ENCODE data around the gene CNPY4.

Gene CNPY4

DNA sequence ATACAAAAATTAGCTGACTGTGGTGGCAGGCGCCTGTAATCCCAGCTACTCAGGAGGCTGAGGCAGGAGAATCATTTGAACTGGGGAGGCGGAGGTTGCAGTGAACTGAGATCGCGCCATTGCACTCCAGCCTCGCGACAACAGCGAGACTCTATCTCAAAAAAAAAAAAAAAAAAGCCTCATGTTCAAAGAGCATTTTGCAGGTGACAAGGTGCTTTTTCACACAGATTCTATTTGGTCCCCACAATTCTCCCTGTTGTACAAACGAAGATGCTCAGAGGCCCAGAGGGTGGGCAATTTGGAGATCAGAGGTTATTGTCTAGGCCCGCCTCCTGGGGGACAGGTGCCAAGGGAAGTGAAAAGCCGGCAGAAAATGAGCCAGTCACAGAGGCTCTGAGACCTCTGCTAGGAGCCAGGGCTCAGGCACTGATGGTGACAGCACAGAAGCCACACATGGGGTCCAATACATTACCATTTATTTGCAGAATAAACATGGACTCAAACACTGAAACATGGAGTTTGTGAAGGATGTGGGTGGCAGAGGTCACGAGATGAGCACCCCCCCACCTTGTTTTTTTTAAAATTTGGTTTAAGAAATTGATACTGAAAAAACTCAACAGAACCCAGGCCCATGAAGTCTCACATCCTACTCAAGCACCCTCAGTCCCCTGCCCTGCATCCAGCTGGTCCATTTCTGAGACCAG is 49.9 kb downstream of the CNPY4 start:
- DNase-seq: no peak
- no peaks in the 10 kb centered on the region for H3K9me3 Mint-ChIP-seq
- H3K36me3 Mint-ChIP-seq (ENCODE audit: low read depth): peaks cover 20% of the 10 kb centered on the region
- peaks cover 50% of the 10 kb centered on the region for H3K4me1 Mint-ChIP-seq
- TF ChIP-seq, protein P1, sequence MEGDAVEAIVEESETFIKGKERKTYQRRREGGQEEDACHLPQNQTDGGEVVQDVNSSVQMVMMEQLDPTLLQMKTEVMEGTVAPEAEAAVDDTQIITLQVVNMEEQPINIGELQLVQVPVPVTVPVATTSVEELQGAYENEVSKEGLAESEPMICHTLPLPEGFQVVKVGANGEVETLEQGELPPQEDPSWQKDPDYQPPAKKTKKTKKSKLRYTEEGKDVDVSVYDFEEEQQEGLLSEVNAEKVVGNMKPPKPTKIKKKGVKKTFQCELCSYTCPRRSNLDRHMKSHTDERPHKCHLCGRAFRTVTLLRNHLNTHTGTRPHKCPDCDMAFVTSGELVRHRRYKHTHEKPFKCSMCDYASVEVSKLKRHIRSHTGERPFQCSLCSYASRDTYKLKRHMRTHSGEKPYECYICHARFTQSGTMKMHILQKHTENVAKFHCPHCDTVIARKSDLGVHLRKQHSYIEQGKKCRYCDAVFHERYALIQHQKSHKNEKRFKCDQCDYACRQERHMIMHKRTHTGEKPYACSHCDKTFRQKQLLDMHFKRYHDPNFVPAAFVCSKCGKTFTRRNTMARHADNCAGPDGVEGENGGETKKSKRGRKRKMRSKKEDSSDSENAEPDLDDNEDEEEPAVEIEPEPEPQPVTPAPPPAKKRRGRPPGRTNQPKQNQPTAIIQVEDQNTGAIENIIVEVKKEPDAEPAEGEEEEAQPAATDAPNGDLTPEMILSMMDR (IDR thresholded peaks at IDR 0.05): no peak
- H3K4me3 Mint-ChIP-seq: peak overlapping the region; percentile 83
- H3K27me3 Mint-ChIP-seq (ENCODE audit: low read depth, poor library complexity): peaks cover 64% of the 10 kb centered on the region
- H3K27ac Mint-ChIP-seq: no peak overlapping the region

DNA sequence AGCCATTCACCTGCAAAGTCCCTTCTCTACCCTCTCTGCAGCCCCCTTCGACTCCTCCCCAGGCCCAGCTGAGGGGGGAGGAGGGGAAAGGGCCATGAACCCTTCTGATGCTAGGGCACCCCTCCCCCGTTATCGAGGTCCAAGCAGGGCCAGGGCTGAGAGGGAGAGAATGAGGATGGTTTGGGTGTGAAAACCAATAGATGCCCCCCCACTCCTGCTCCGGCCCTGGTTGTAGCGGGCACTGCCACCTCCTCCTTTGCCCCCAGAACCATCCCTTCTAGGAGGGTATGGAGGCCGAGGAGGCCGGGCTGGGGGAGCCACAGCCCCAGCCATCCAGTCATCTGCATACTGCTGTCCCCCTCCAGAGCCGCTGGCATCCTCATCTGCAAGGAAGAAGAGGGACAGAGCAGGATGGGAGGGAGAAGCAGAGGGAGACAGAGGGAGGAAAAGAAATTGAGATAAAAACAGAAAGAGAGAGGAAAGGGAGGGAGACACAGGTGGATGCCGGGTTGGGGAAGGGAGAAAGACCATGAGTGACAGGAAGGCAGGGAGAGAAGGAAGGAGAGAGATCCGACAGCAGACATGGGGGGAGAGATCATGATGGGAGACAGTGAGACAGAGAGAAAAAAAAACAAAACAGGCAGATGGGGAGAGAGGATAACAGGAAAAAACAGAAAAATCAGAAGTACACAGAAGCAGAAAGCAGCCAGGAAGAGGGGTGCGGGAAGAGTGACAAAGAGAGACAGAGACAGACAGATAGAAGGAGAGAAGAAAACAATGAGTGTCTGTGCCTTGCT is 50.9 kb downstream of the CNPY4 start:
- peaks cover 30% of the 10 kb centered on the region for H3K36me3 Mint-ChIP-seq (ENCODE audit: low read depth)
- H3K9me3 Mint-ChIP-seq: no peaks in the 10 kb centered on the region
- peaks cover 59% of the 10 kb centered on the region for H3K4me1 Mint-ChIP-seq
- TF ChIP-seq, protein P1 (IDR thresholded peaks at IDR 0.05): no peak
- H3K27ac Mint-ChIP-seq: no peak overlapping the region
- no peak for DNase-seq
- peak overlapping the region; percentile 78 for H3K4me3 Mint-ChIP-seq
- H3K27me3 Mint-ChIP-seq (ENCODE audit: low read depth, poor library complexity): peaks cover 64% of the 10 kb centered on the region

DNA sequence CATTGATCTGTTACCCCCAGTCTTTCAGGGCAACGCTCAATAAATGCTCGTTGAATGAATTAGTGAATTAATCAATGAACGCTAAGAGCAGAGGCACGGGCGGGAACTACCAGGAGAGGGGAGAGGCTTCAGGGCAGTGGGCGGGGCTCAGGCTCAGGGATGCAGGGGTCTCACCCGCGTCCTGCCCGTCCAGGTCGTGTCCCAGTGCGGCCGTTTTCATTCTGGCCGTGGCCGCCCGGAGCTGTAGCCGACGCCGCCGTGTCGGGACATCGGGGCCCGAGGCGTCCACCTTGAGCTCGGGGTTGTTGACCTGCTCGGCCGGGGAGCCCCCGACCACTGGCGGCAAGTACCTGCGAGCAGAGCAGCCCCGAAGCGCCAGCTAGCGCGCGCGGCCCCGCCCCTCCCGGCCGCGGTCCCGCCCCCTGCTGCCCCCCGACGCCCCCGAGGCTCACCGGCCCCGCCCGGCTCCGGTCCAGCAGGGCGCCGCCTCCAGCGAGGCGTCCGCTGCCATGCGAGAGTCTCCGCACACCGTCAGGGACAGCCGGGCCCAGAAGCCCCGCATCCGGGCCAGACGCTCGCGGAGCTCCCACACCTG is 51.8 kb downstream of the CNPY4 start:
- peaks cover 55% of the 10 kb centered on the region for H3K27me3 Mint-ChIP-seq (ENCODE audit: low read depth, poor library complexity)
- peaks cover 64% of the 10 kb centered on the region for H3K4me1 Mint-ChIP-seq
- peaks cover 33% of the 10 kb centered on the region for H3K36me3 Mint-ChIP-seq (ENCODE audit: low read depth)
- DNase-seq: peak; percentile 69
- TF ChIP-seq, protein P1 (IDR thresholded peaks at IDR 0.05): no peak
- H3K4me3 Mint-ChIP-seq: peak overlapping the region; percentile 78
- H3K9me3 Mint-ChIP-seq: no peaks in the 10 kb centered on the region
- H3K27ac Mint-ChIP-seq: no peak overlapping the region

DNA sequence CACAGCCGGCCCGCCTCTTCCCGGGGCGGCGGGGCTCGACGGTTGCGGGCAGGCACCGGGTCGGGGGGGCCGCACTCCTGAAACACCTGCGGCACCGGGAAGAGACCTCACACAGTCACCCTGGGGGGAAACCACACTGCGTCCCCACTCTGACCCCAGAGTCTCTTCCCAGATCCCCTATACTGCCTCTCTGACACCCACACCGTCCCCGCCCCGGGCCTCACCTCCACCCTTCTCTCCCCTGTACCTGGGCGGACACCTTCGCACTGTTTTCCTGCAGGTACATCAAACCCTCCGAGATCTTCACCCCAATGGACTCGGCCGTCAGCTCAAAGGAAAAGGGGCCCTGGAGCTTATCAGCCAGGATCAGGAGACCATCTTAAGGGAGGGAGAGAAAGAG is 52.4 kb downstream of the CNPY4 start:
- H3K4me1 Mint-ChIP-seq: peaks cover 65% of the 10 kb centered on the region
- TF ChIP-seq, protein P1 (IDR thresholded peaks at IDR 0.05): no peak
- no peak for DNase-seq
- H3K4me3 Mint-ChIP-seq: peak overlapping the region; percentile 63
- peaks cover 49% of the 10 kb centered on the region for H3K27me3 Mint-ChIP-seq (ENCODE audit: low read depth, poor library complexity)
- H3K36me3 Mint-ChIP-seq (ENCODE audit: low read depth): peaks cover 33% of the 10 kb centered on the region
- no peaks in the 10 kb centered on the region for H3K9me3 Mint-ChIP-seq
- no peak overlapping the region for H3K27ac Mint-ChIP-seq

DNA sequence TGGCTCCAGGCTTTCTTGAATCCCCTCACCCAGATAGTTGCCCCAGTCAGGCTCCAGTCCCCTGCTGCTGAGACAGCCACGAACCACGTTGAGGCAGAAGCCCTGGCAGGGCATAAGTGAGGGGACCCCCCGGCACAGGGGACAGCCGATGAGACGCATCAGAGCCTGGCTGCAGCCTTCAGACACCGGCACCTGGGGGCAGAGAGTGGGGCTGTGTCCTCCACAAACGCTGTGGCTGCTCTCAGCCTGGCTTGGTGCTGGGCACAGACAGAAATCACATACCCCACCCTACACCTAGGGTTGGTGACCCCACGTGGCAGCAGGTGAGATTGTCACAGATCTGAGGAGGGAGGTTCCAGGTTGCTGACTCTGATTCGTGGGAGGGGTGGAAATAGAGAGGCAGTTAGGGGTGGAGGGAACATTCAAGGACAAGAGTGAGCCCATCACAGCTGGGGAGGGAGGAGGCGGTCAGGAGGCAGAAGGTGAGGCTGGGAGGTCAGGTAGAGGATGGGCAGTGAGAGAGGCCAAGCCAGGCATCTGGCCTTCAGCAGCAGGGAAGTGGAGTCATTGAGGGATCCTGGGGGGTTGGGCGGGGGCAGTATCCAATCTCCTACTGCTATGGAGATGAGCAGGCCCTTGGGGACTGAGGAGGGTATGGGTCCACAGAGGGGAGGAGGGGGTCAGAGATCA is 54.5 kb downstream of the CNPY4 start:
- Mint-ChIP-seq H3K4me3 (no peak overlapping the region), H3K27ac (no peak overlapping the region), H3K9me3 (no peaks in the 10 kb centered on the region), H3K4me1 (peaks cover 45% of the 10 kb centered on the region), H3K27me3 (ENCODE audit: low read depth, poor library complexity) (peaks cover 38% of the 10 kb centered on the region), H3K36me3 (ENCODE audit: low read depth) (peaks cover 33% of the 10 kb centered on the region)
- DNase-seq: no peak
- TF ChIP-seq, protein P1 (IDR thresholded peaks at IDR 0.05): no peak

Measured in nephron progenitor cell (in vitro differentiated cells).